ENCODE data around the gene MACROH2A2. TPM values are rescaled to one million over a fixed set of nuclear protein-coding genes. Genes with fewer than 3 reads are reported as not detected.
A peak's percentile ranks its signal among the peaks of the same experiment; 100 is the strongest.

MACROH2A2 gene
- total and polyA plus RNA-seq, 2 of the 13 experiments (the other 11 are each of a cell fraction or from before 2014, with no cell fraction given) = 9.8 to 43.1 TPM

DNA sequence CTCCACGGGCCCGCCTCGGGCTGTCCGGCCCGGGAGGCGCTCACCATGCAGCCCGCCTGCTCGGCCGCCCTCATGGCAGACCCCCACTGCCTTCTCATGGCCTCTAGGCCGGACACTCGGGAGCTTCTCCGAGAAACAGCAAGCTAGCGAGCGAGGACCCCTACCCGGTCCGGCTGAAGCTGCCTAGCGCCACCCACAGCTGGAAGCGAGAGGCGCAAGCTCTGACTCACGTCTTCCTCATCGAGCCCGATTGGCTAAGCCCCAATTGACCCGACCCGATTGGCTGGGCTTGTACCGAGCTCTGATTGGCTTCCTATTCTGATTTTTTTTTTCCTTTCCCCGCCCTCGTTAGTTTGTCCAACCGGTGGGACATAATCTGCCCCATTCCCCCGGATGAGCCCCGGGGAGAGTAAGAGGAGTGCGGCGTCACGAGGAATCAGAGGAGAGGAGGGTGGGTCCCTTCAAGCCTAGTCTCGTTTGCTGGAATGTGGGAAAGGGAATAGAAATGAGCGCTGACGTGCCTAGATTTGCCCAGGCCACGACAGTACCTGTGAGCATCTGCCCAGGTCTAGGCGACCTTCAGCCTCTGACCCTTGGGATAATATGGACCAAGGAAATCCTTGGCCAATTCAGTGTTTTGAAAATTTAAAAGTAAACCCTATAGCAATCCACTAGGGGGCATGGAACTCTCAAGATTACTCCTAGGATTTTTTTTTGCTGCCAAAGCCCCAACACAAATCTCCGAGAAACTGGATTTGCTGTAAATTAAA, 94.0 kb downstream of the MACROH2A2 start, which contains the start of gene TYSND1 (continued):
- TF ChIP-seq, protein P1, sequence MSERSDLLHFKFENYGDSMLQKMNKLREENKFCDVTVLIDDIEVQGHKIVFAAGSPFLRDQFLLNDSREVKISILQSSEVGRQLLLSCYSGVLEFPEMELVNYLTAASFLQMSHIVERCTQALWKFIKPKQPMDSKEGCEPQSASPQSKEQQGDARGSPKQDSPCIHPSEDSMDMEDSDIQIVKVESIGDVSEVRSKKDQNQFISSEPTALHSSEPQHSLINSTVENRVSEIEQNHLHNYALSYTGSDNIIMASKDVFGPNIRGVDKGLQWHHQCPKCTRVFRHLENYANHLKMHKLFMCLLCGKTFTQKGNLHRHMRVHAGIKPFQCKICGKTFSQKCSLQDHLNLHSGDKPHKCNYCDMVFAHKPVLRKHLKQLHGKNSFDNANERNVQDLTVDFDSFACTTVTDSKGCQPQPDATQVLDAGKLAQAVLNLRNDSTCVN (CRISPR knock-in tag; IDR thresholded peaks at IDR 0.05; ENCODE audit: borderline replicate concordance) = no peak; the same call in 1 of the 2 replicates
- TF ChIP-seq GATAD1 (CRISPR knock-in tag; IDR thresholded peaks at IDR 0.05) (peak; percentile 84), NCOA2 (CRISPR knock-in tag; IDR thresholded peaks at IDR 0.05) (0 out of 2 replicates have a peak, but pooled peaks have one; percentile 22), KLF9 (CRISPR knock-in tag; IDR thresholded peaks at IDR 0.05; ENCODE audit: low read depth) (no peak), ZNF569 (CRISPR knock-in tag; IDR thresholded peaks at IDR 0.05; ENCODE audit: borderline replicate concordance) (no peak), KLF11 (CRISPR knock-in tag; IDR thresholded peaks at IDR 0.05) (no peak), ZMYM3 (CRISPR knock-in tag; IDR thresholded peaks at IDR 0.05) (peak; percentile 6; the same call in 1 of the 2 replicates), GATAD2A (CRISPR knock-in tag; IDR thresholded peaks at IDR 0.05) (peak; percentile 37; the same call in 1 of the 2 replicates), PHF21A (CRISPR knock-in tag; IDR thresholded peaks at IDR 0.05) (peak; percentile 93), ELF4 (CRISPR knock-in tag; IDR thresholded peaks at IDR 0.05; ENCODE audit: borderline replicate concordance) (0 out of 2 replicates have a peak, but pooled peaks have one; percentile 51), BCL6 (CRISPR knock-in tag; IDR thresholded peaks at IDR 0.05) (peak; percentile 26; the same call in 1 of the 2 replicates), HNRNPK (IDR thresholded peaks at IDR 0.05; ENCODE audit: low read depth, low read length, poor library complexity, severe bottlenecking) (no peak), MAFF (IDR thresholded peaks at IDR 0.05; ENCODE audit: low read depth, low read length) (no peak), RFXAP (CRISPR knock-in tag; IDR thresholded peaks at IDR 0.05; ENCODE audit: borderline replicate concordance) (peak; percentile 96), ATRX (CRISPR knock-in tag; IDR thresholded peaks at IDR 0.05; ENCODE audit: borderline replicate concordance) (no peak), HDAC1 (CRISPR knock-in tag; IDR thresholded peaks at IDR 0.05) (peak; percentile 71; the same call in 1 of the 2 replicates), TAF1 (CRISPR knock-in tag; IDR thresholded peaks at IDR 0.05) (peak; percentile 75), ZNF335 (CRISPR knock-in tag; IDR thresholded peaks at IDR 0.05) (no peak)
- TF ChIP-seq, protein P2, sequence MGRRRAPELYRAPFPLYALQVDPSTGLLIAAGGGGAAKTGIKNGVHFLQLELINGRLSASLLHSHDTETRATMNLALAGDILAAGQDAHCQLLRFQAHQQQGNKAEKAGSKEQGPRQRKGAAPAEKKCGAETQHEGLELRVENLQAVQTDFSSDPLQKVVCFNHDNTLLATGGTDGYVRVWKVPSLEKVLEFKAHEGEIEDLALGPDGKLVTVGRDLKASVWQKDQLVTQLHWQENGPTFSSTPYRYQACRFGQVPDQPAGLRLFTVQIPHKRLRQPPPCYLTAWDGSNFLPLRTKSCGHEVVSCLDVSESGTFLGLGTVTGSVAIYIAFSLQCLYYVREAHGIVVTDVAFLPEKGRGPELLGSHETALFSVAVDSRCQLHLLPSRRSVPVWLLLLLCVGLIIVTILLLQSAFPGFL (CRISPR knock-in tag; IDR thresholded peaks at IDR 0.05) = no peak; the same call in 1 of the 2 replicates
- TF ChIP-seq, protein P3, sequence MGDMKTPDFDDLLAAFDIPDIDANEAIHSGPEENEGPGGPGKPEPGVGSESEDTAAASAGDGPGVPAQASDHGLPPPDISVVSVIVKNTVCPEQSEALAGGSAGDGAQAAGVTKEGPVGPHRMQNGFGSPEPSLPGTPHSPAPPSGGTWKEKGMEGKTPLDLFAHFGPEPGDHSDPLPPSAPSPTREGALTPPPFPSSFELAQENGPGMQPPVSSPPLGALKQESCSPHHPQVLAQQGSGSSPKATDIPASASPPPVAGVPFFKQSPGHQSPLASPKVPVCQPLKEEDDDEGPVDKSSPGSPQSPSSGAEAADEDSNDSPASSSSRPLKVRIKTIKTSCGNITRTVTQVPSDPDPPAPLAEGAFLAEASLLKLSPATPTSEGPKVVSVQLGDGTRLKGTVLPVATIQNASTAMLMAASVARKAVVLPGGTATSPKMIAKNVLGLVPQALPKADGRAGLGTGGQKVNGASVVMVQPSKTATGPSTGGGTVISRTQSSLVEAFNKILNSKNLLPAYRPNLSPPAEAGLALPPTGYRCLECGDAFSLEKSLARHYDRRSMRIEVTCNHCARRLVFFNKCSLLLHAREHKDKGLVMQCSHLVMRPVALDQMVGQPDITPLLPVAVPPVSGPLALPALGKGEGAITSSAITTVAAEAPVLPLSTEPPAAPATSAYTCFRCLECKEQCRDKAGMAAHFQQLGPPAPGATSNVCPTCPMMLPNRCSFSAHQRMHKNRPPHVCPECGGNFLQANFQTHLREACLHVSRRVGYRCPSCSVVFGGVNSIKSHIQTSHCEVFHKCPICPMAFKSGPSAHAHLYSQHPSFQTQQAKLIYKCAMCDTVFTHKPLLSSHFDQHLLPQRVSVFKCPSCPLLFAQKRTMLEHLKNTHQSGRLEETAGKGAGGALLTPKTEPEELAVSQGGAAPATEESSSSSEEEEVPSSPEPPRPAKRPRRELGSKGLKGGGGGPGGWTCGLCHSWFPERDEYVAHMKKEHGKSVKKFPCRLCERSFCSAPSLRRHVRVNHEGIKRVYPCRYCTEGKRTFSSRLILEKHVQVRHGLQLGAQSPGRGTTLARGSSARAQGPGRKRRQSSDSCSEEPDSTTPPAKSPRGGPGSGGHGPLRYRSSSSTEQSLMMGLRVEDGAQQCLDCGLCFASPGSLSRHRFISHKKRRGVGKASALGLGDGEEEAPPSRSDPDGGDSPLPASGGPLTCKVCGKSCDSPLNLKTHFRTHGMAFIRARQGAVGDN (CRISPR knock-in tag; IDR thresholded peaks at IDR 0.05) = peak; percentile 2; the same call in 1 of the 2 replicates
- TF ChIP-seq, protein P4, sequence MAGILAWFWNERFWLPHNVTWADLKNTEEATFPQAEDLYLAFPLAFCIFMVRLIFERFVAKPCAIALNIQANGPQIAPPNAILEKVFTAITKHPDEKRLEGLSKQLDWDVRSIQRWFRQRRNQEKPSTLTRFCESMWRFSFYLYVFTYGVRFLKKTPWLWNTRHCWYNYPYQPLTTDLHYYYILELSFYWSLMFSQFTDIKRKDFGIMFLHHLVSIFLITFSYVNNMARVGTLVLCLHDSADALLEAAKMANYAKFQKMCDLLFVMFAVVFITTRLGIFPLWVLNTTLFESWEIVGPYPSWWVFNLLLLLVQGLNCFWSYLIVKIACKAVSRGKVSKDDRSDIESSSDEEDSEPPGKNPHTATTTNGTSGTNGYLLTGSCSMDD (CRISPR knock-in tag; IDR thresholded peaks at IDR 0.05) = no peak
